ENCODE results near the gene UNC5C. TPM values are rescaled to one million over a fixed set of nuclear protein-coding genes. Genes with fewer than 3 reads are reported as not detected.

Gene UNC5C
- total and polyA plus RNA-seq, 2 of the 4 experiments (the other 2 are of a cell fraction) = under 0.01 TPM

- H4K91ac ChIP-seq (ENCODE audit: insufficient read depth, low read depth, low read length) = no peak overlapping the region
- H3K9ac ChIP-seq (ENCODE audit: low read depth, low read length) = no peak overlapping the region
- H3K18ac ChIP-seq (ENCODE audit: low read depth, low read length) = no peak overlapping the region
- no peak overlapping the region for H4K5ac ChIP-seq (ENCODE audit: low read depth, low read length)
- no peak for DNase-seq
- dilution Hi-C loops (cut with HindIII; ENCODE audit: low sequenced_read_pairs, unreplicated experiment) (loop anchor here (25.0 kb wide), 1 partner anchor 483 kb away; no protein-coding TSS in a partner anchor), intact Hi-C loops (cut with micrococcal nuclease) (no loop called here), in situ Hi-C loops (cut with MboI; ENCODE audit: low sequenced_read_pairs) (loop anchor here (25.0 kb wide), 3 partner anchors 358 to 1333 kb away; partner anchors contain the start of gene BMPR1B)
- H2BK20ac ChIP-seq (ENCODE audit: low read depth, low read length) = no peak overlapping the region
- no peak overlapping the region for H3K4ac ChIP-seq (ENCODE audit: low read depth, low read length)
- H2AK9ac ChIP-seq (replicated peaks; ENCODE audit: low read depth, low read length, poor library complexity) = no peak overlapping the region
- no peak overlapping the region for H2BK120ac ChIP-seq (ENCODE audit: low read depth, low read length)
- H3K27ac ChIP-seq (ENCODE audit: insufficient read depth, low read length) = no peak overlapping the region
- H3K9me1 ChIP-seq (ENCODE audit: insufficient read depth, low read length) = no peaks in the 10 kb centered on the region
- no peak for TF ChIP-seq RFX5 (IDR thresholded peaks at IDR 0.05; ENCODE audit: low read depth, low read length)
- TF ChIP-seq POLR2A (IDR thresholded peaks at IDR 0.05; ENCODE audit: low read depth, low read length) = no peak
- no peak for TF ChIP-seq BHLHE40 (IDR thresholded peaks at IDR 0.05; ENCODE audit: low read depth, low read length)
- TF ChIP-seq CHD1 (IDR thresholded peaks at IDR 0.05; ENCODE audit: low read depth, low read length) = no peak
- TF ChIP-seq RCOR1 (IDR thresholded peaks at IDR 0.05; ENCODE audit: insufficient replicate concordance, low read length) = no peak
- no peak for TF ChIP-seq SMC3 (IDR thresholded peaks at IDR 0.05; ENCODE audit: low read depth, low read length)
- TF ChIP-seq MXI1 (IDR thresholded peaks at IDR 0.05; ENCODE audit: borderline replicate concordance, low read depth, low read length) = no peak
- no peak overlapping the region for H3K4me2 ChIP-seq (ENCODE audit: low read depth, low read length)
- H3K4me1 ChIP-seq (ENCODE audit: control insufficient read depth, insufficient read depth, low read length) = no peaks in the 10 kb centered on the region
- H4K20me1 ChIP-seq (ENCODE audit: insufficient read depth, low read length) = no peaks in the 10 kb centered on the region
- no peak overlapping the region for H3K14ac ChIP-seq (replicated peaks; ENCODE audit: low read depth, low read length)
- ChIA-PET CTCF (interaction anchor here (0.6 kb wide), 1 partner anchor 765 kb away, joined by 4 read pairs; no protein-coding TSS in a partner anchor), POLR2A (ENCODE audit: unreplicated experiment) (no interaction called here)
- H2AFZ ChIP-seq (replicated peaks; ENCODE audit: low read length, poor library complexity) = no peak overlapping the region
- H3K9me3 ChIP-seq (ENCODE audit: control insufficient read depth, insufficient read depth, low read length) = no peaks in the 10 kb centered on the region
- H2BK5ac ChIP-seq (ENCODE audit: low read depth, low read length, poor library complexity, severe bottlenecking) = no peak overlapping the region
- no peak overlapping the region for H3K56ac ChIP-seq (ENCODE audit: extremely low read depth, insufficient read depth, low read length)
- no peaks in the 10 kb centered on the region for H3K79me1 ChIP-seq (ENCODE audit: low read depth in 1 of 2, low read length in 2 of 2)
- no peak overlapping the region for H3K4me3 ChIP-seq (ENCODE audit: insufficient read depth, low read depth, low read length)
- no peak overlapping the region for H4K8ac ChIP-seq (ENCODE audit: low read depth in 2 of 2, low read length in 2 of 2)
- H3K23ac ChIP-seq (ENCODE audit: low read depth, low read length) = no peak overlapping the region
- BruUV-seq (replicated peaks) = no TSS peak
- ATAC-seq (ENCODE audit: low read depth) = no peak
- no CpG with 5 or more reads among the region's 2 CpGs for WGBS, 2 experiments (ENCODE audit: extremely low coverage in 2 of 2, insufficient read length in 1 of 2)
- H3K27me3 ChIP-seq (ENCODE audit: control insufficient read depth, insufficient read depth, low read length) = peaks cover 1% of the 10 kb centered on the region; the same call in 1 of the 2 replicates
- no peak overlapping the region for H2BK15ac ChIP-seq (ENCODE audit: low read depth, low read length)
- H2AK5ac ChIP-seq (ENCODE audit: low read depth, low read length) = no peak overlapping the region
- H3K36me3 ChIP-seq (ENCODE audit: control insufficient read depth, insufficient read depth, low read length) = no peaks in the 10 kb centered on the region
Measured at GRCh38 chr4:95120456-95120855, 428.3 kb downstream of the UNC5C start.
